Right lobe of liver (tissue), 4 donors: Measurements from ENCODE around the gene NR3C2.
"Not testable (repeated sequence)": the region's sequence is repeated elsewhere in the genome, so short reads cannot be mapped to it uniquely, and the experiment has no call there.

Source experiments
- CTCF ChIP-seq, 4 donors: fragments of 200-600 bp in 3 of 4; fragments of 450-650 bp in 1 of 4; IDR thresholded peaks; one replicate each; pipeline versions ENCODE4 v1.5.1 to v1.8.0; 2016 to 2022; ENCODE audit warnings: antibody characterized with exemption in 4 of 4, mild to moderate bottlenecking in 2 of 4
- POLR2A ChIP-seq: fragments of 450-650 bp; IDR thresholded peaks from one replicate; pipeline ENCODE4 v1.6.1; 2017; ENCODE audit warnings: antibody characterized with exemption, mild to moderate bottlenecking
- donor health status: DM: no; HTN: no; CAD: no.
- donor health status: DM: no; HTN: no; CAD: no.
- donor health status: DM: no; HTN: yes; CAD: no.

DNA sequence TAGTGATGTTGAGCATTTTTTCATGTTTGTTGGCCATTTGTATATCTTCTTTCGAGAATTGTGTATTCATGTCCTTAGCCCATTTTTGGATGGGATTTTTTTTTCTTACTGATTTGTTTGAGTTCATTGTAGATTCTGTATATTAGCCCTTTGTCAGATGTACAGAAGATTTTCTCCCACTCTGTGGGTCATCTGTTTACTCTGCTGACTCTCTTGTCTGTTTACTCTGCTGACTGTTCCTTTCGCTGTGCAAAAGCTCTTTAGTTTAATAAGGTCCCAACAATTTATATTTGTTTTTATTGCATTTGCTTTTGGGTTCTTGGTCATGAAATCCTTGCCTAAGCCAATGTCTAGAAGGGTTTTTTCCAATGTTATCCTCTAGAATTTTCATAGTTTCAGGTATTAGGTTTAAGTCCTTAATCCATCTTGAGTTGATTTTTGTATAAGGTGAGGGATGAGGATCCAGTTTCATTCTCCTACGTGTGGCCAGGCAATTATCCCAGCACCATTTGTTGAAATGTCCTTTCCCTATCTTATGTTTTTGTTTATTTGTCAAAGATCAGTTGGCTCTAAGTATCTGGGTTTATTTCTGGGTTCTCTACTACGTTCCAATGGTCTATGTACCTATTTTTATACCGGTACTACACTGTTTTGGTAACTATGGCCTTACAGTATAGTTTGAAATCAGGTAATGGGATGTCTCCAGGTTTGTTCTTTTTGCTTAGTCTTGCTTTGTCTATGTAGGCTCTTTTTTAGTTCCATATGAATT is 254.6 kb downstream of the NR3C2 start:
- not testable (repeated sequence) for TF ChIP-seq CTCF (IDR thresholded peaks at IDR 0.05); POLR2A
